ENCODE measurements around the gene SEZ6L. TPM values are rescaled to one million over a fixed set of nuclear protein-coding genes. Genes with fewer than 3 reads are reported as not detected.

SEZ6L gene
- total RNA-seq, 4 donors from 2014 or later: 0.23 to 0.83 (median 0.49) TPM

- TF ChIP-seq EP300 (IDR thresholded peaks at IDR 0.05): no peak
- TF ChIP-seq POLR2AphosphoS5 (IDR thresholded peaks at IDR 0.05): no peak
- no peak for TF ChIP-seq CTCF (IDR thresholded peaks at IDR 0.05)
- TF ChIP-seq POLR2A (IDR thresholded peaks at IDR 0.05; ENCODE audit: low read depth): no peak
- Histone ChIP-seq H3K9me3 (peaks cover 0 to 6% (median 0%) of the 10 kb centered on the region in 4 donors), H3K27ac (replicated peaks in 1 of 4) (no peak overlapping the region), H3K36me3 (no peaks in the 10 kb centered on the region), H3K27me3 (peaks cover 0 to 79% (median 13%) of the 10 kb centered on the region in 4 donors), H3K4me1 (no peaks in the 10 kb centered on the region), H3K4me3 (no peak overlapping the region)
- 50% methylated on average over 9 of the region's 10 CpGs for WGBS
- intact Hi-C loops (cut with DNase I): no loop called here
- no peak for DNase-seq (ENCODE audit: extremely low spot score)
Measured at GRCh38 chr22:26374391-26375026, 205.2 kb downstream of the SEZ6L start.

GRCh38 chr22:26377170-26377830, 208.0 kb downstream of the SEZ6L start:
- no peaks in the 10 kb centered on the region for H3K36me3 ChIP-seq
- H3K4me1 ChIP-seq: no peaks in the 10 kb centered on the region
- intact Hi-C loops (cut with DNase I): no loop called here
- no peak overlapping the region for H3K27ac ChIP-seq (replicated peaks in 1 of 4)
- TF ChIP-seq CTCF (IDR thresholded peaks at IDR 0.05) (no peak), POLR2A (IDR thresholded peaks at IDR 0.05; ENCODE audit: low read depth) (no peak), POLR2AphosphoS5 (IDR thresholded peaks at IDR 0.05) (no peak), EP300 (IDR thresholded peaks at IDR 0.05) (no peak)
- H3K27me3 ChIP-seq: peaks cover 0 to 74% (median 15%) of the 10 kb centered on the region in 4 donors
- no peak overlapping the region for H3K4me3 ChIP-seq
- no peak for DNase-seq (ENCODE audit: extremely low spot score)
- 28% methylated on average over 15 of the region's 15 CpGs for WGBS
- H3K9me3 ChIP-seq: peaks cover 0 to 6% (median 0%) of the 10 kb centered on the region in 4 donors

GRCh38 chr22:26380072-26380830, 211.0 kb downstream of the SEZ6L start:
- DNase-seq (ENCODE audit: extremely low spot score): no peak
- Histone ChIP-seq H3K36me3 (no peaks in the 10 kb centered on the region), H3K27ac (replicated peaks in 1 of 4) (no peak overlapping the region), H3K27me3 (peaks cover 0 to 68% (median 17%) of the 10 kb centered on the region in 4 donors), H3K9me3 (peaks cover 0 to 6% (median 0%) of the 10 kb centered on the region in 4 donors), H3K4me1 (no peaks in the 10 kb centered on the region), H3K4me3 (no peak overlapping the region)
- WGBS: 76% methylated on average over 10 of the region's 10 CpGs
- intact Hi-C loops (cut with DNase I): no loop called here
- no peak for TF ChIP-seq POLR2AphosphoS5 (IDR thresholded peaks at IDR 0.05)
- no peak for TF ChIP-seq EP300 (IDR thresholded peaks at IDR 0.05)
- no peak for TF ChIP-seq POLR2A (IDR thresholded peaks at IDR 0.05; ENCODE audit: low read depth)
- no peak for TF ChIP-seq CTCF (IDR thresholded peaks at IDR 0.05)

GRCh38 chr22:26382782-26383181, 213.5 kb downstream of the SEZ6L start:
- Histone ChIP-seq H3K27me3 (peaks cover 0 to 65% (median 5%) of the 10 kb centered on the region in 4 donors), H3K27ac (replicated peaks in 1 of 4) (no peak overlapping the region), H3K4me1 (no peaks in the 10 kb centered on the region), H3K4me3 (no peak overlapping the region), H3K36me3 (no peaks in the 10 kb centered on the region), H3K9me3 (peaks cover 0 to 6% (median 0%) of the 10 kb centered on the region in 4 donors)
- intact Hi-C loops (cut with DNase I): no loop called here
- WGBS: 51% methylated on average over 3 of the region's 3 CpGs
- TF ChIP-seq POLR2A (IDR thresholded peaks at IDR 0.05; ENCODE audit: low read depth) (no peak), CTCF (IDR thresholded peaks at IDR 0.05) (no peak), EP300 (IDR thresholded peaks at IDR 0.05) (no peak), POLR2AphosphoS5 (IDR thresholded peaks at IDR 0.05) (no peak)
- no peak for DNase-seq (ENCODE audit: extremely low spot score)
